GM21723 (cell line): ENCODE measurements around the gene ARHGAP6.
"Not testable (repeated sequence)": the region's sequence is repeated elsewhere in the genome, so short reads cannot be mapped to it uniquely, and the experiment has no call there.

Experiments
- ATAC-seq: cut with Tn5 transposase; IDR thresholded peaks from one replicate; pipeline ENCODE4 v1.9.1; 2021; ENCODE audit warnings: mild to moderate bottlenecking, moderate library complexity; ENCODE audit not compliant: unreplicated experiment

The ARHGAP6 gene

DNA sequence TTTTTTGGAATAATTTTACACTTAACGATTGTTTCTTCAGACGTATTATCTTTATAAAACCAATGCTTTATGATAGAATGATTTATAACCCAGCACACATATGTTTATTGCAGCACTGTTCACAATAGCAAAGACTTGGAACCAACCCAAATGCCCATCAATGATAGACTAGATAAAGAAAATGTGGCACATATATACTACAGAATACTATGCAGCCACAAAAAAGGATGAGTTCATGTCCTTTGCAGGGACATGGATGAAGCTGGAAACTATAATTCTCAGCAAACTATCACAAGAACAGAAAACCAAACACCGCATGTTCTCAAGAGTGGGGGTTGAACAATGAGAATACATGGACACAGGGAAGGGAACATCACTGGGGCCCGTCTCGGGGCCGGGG lies 542.6 kb downstream of the ARHGAP6 start:
- not testable (repeated sequence) for ATAC-seq

DNA sequence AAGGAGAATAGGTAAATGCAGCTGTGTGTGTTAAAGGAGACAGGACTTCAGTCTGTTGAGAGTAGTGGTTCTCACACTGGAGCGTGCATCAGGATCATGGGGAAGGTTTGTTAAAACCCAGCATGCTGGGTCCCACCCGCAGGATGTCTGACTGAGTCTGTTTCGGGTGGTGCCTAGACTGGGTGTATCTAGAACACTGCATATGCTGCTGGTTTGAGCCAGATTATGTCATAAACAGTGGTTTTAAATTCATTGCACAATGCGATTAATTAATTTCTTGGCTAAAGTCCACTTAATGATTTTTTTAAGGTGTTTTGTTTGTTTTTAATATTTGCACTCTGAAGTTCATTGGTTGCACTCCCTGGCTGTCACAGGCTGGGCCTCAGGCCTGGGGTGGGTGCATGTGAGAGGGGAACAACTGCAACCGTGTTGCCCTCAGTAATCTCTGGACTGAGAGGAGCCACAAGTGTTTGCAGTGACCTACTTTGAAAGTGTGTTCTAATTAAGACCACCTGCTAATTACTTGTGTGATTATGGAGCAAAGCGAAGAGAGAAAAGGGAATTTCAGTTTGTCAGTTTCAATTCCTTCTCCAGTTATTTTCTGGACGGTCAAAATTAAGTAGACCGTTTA lies 546.3 kb downstream of the ARHGAP6 start:
- no peak for ATAC-seq

DNA sequence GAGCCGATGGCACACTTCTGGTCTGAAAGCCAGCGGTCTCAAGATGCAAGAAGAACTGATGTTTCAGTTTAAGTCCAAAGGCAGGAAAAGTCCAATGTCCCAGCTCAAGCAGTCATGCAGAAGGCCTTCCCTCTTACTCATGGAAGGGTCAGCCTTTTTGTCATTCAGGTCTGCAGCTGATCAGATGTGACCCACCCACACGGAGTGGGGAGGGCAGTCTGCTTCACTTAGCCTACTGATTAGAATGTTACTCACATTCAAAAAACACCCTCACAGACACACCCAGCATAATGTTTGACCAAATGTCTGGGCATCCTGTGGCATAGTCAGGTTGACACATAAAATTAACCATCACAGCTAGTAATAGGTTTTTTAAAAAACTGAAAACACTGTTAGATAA lies 548.0 kb downstream of the ARHGAP6 start:
- no peak for ATAC-seq

DNA sequence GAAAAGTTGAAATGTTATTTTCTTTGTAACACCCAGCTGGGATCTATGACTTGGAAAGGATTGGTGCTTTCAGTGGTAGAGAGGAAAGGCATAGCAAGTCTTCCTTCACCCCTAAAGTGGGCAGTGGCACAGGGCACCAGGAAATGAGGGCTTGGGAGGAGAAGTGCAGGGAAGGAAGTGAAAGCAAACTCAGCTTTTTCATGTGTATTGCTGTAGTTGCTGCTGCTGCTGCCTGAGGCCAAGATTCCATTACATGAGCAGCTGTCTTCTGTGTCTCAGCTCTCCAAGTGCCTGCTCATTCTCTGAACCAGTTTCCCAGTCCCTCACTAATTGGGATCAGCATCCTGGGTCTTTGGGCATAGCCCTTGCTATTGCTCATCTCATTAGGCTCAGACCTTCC lies 552.0 kb downstream of the ARHGAP6 start:
- ATAC-seq: no peak

DNA sequence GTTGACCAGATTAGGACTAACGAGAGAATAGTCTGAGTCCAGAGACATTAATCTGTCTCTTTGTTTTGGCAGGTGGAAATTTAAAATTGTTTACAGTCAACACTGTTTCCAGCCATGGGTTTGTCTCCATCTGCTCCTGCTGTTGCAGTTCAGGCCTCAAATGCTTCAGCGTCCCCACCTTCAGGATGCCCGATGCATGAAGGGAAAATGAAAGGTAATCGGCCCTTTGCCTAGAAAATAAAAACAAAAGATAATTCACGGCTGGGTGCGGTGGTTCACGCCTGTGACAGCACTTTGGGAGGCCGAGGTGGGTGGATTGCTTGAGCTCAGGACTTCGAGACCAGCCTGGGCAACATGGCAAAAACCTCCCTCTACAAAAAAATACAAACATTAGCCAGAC lies 553.8 kb downstream of the ARHGAP6 start:
- no peak for ATAC-seq

DNA sequence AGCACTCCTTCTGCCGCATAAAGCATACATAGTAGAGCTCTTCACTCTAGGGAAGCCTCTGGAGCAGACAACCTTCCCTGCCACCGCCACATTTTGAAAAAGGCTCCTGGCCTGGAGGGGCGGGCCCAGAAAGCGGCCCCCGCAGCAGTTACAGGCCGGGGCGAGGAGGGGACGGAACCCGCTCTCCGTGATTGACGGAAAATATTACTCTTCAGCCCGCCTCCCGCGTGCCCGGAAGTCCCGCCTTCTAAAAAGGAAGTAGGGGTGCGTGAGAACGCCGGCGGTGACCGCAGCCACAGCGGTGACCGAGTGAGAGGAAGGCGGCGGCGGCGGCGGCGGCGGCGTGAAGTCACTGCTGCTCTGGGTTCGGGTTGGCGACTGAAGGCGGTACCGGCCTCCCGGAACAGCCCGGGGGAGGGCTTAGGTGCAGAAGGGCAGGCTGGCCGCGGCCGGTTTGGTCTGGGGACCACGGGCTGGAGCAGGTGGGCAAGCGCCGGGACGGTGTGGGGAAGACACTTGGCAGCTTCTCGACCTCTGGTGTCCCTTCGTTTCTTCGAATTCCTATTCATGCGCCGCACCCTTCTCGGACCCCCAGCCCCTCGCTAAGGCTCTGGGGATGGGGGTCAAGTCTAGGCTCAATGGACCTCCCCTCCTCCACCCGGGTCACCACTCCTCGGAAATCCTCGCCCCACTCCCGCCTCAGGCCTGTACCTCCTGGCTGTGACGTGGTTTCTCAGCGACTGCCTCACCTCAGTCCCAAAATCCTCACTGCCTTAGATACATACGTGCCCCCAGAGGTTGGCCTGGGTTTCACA lies 554.5 kb downstream of the ARHGAP6 start, which contains the start of gene HCCS:
HCCS (plus strand) TSS at position 296 of the 815 bp plus-strand sequence. CDS start 729 bp downstream, outside the sequence.
- peak; percentile 93 for ATAC-seq

DNA sequence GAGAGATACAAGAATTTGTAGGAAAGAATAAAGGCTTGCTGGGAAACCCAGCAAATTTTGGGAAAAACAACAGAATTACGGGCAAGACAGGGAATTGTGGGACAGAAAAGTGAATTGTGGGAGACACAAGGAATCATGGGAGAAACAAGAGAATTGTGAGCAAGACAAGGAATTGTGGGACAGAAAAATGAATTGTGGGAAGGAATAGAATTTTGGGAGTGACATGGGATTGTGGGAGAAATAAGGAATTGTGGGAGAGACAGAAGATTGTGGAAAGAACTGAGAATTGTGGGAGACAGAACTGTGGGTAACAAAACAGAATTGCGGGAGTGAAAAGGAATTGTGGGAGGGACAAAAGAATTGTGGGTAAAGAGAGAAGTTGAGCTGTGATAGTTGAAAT lies 555.8 kb downstream of the ARHGAP6 start:
- ATAC-seq: no peak

DNA sequence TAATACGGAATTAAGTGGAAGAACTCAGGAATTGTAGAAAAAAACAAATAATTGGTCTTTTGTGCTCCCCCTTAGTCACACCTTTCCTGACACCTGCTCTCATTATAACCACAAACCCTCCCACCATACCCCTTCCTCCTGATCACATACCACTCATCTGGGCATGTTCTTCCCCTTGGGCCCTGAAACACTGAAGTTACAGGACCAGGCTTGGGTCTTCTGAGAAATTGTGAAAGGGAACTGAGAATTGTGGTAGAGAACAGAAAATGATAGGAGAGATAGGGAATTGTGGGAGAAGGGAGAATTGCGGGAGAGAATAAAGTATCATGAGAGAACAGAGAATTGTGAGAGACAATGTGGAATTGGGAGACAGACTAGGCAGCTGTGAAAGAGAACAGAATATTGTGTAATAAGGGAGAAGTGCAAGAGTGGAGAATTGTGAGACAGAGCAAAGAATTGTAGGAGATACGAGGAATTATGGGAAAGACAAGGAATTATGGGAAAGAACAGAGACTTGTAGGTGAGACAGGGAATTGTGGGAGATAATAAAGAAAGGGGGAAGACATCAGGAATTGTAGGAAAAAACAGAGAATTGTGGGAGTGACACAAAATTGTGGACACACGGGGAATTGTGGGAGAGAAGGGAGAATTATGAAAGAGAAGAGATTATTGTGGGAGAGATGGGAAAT lies 557.3 kb downstream of the ARHGAP6 start:
- no peak for ATAC-seq

DNA sequence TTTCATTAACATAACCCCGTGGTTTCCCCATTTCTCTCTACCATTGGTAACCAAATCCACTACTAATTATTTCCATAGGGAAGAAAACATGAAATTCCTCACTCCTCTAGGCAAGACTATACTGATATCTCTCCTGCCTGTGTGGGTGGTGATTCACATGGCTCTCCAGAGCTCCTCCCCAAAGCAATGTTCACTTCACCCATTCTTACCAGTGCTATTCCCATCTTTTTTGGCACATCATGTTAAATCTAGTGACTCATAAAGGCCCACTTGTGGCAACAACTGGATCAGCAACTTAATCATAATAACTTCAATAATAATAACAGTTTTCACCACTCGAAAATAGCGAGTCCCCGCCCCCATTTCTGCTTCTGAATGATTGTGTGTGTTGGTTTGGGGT lies 560.6 kb downstream of the ARHGAP6 start:
- no peak for ATAC-seq

DNA sequence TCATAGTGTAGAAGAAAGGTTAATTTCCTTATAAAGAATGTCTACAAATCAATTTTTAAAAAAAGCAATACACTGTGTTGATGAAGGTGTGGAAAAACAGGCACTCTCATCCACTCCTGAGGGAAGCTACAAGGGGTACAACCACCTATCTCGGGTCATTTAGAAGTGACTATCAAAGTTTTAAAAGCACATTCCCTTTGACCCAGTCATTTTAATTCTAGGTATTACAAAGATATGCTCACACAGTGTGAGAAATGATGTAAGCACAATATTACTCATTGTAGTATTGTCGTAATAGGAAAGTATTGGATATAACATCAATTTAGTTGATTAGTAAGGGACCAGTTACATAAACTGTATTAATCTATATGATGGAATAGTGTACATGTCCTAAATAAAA lies 562.0 kb downstream of the ARHGAP6 start:
- ATAC-seq: no peak

DNA sequence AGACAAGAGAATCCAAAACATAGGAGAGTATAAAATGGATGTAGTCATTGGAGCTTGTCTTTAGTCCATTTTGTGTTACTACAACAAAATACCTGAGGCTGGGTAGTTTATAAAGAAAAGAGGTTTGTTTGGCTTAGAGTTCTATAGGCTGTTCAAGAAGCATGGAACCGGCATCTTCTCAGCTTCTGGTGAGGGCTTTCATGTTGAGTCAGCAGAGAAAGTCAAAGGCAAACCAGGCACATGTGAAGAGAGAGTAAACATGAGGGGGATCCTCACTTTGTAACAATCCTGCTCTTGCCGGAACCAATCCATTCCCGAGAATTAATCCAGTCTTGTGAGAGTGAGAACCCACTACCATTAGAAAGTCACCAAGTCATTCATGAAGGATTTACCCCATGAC lies 562.7 kb downstream of the ARHGAP6 start:
- ATAC-seq: peak; percentile 50

DNA sequence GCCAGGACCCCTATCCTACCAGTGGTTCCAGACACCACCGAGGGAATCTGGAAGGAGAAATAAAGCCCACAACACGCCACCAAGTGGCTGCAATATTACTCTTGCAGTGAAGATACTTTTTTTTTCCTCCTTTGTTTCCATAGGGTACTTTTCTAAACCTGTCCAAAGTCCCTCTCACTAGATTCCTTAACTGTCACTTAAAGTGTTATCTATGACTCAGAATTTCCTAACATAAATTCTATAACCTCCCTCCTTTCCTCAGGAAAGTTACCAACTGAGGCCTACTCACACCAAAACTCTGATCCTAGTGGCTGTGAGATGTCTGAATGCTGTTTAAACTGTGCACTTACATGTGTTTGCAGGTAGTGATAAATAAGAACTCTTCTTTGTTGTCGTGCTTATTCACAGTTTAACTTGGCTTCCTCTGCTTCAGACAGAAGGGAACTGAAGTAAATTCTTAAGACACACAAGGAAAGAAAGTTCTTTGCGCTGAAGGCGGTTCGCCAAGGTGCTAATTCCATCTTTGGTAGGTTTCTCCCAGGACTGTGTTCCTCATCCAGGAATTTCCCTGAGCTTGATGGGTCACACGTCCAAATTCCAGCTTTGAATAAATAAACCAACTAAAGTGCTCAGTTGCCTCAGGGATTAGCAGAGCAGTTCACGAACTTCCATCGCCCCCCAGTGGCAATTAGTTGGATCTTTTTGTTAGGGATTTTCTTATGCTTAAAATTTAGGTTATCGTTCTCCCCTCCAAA lies 565.3 kb downstream of the ARHGAP6 start:
- ATAC-seq: no peak

DNA sequence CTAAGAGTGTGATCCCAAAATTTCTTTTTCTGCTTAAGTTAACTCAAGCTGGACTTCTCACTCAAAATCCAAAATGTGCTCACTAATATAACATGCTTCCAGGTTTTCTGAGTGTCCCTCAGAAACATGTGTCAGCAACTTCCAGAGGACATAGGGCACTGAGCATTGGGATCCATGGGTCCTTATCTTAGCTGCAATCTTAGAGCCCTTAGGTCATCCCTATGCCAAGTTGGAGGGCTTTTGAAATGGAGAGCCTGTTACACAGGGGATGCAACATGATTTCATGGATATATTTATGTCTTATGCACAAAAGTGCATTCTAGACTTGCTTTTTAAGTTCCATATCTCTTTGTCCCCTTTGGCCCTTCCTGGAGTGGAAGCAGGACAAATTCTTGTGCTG lies 566.3 kb downstream of the ARHGAP6 start:
- ATAC-seq: no peak

DNA sequence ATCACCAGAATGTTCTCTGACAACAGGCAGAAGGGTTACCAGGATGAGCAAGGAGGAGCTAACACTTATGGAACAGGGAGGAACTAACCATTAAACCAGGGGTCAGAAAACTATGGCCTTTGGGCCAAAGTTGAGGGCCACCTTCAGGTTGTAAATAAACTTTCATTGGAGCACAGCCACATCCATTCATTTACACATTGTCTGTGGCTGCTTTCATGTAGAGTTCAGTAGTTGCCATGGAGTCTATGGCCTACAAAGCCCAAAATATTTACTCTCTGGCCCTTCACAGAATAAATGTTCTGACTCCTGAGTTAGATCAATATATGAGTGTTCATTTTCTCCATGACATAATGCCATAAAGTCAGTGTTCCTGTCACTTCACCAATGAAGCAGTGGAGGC lies 567.8 kb downstream of the ARHGAP6 start:
- no peak for ATAC-seq

DNA sequence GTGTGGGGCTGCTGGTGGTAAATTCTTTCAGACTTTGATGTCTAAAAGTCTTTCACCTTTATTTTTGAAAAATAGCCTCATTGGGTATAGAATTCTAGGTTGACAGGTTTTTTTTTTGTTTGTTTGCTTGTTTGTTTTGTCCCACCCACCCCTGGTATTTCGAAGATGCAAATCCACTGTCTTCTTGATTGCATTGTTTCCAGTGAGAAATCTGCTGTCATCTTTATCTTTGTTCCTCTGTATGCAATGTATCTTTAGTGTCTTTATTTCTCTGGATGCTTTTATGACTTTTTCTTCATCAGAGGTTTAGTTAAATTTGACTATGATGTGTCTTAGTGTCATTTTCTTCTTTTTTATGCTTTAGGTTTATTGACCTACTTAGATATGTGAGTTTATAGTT lies 575.9 kb downstream of the ARHGAP6 start:
- ATAC-seq: no peak
